CMK (cell line): ENCODE results near the gene NUDT21.
A peak's percentile ranks its signal among the peaks of the same experiment; 100 is the strongest.
"Not testable (repeated sequence)": the region's sequence is repeated elsewhere in the genome, so short reads cannot be mapped to it uniquely, and the experiment has no call there.

Experiments used
- DNase-seq: peaks from one replicate; pipeline ENCODE4 v3.0.0-alpha.2; 2010; ENCODE audit warnings: low read depth

The NUDT21 gene

GRCh38 chr16:56450986-56451752 lies at the start of gene NUDT21, which contains the start of gene OGFOD1:
NUDT21 (minus strand) TSS chr16:56451332; CDS start chr16:56451202, 130 bp downstream.
OGFOD1 (plus strand) TSS chr16:56451554; CDS start chr16:56451613, 59 bp downstream.
- peak; percentile 95 for DNase-seq

- no peak for DNase-seq
Observed at GRCh38 chr16:56493815-56494214, 42.7 kb upstream of the NUDT21 start.

- no peak for DNase-seq
Observed at GRCh38 chr16:56493126-56493525, 42.0 kb upstream of the NUDT21 start.

GRCh38 chr16:56491657-56492261 lies 40.6 kb upstream of the NUDT21 start:
- no peak for DNase-seq

GRCh38 chr16:56488868-56489267 lies 37.7 kb upstream of the NUDT21 start:
- DNase-seq: not testable (repeated sequence)

GRCh38 chr16:56488035-56488434 lies 36.9 kb upstream of the NUDT21 start:
- no peak for DNase-seq

- DNase-seq: no peak
Observed at GRCh38 chr16:56483394-56483793, 32.3 kb upstream of the NUDT21 start.

GRCh38 chr16:56482683-56483236 lies 31.6 kb upstream of the NUDT21 start:
- no peak for DNase-seq

GRCh38 chr16:56481468-56482122 lies 30.5 kb upstream of the NUDT21 start:
- DNase-seq: no peak

GRCh38 chr16:56480776-56481467 lies 29.8 kb upstream of the NUDT21 start:
- no peak for DNase-seq

- DNase-seq: no peak
Observed at GRCh38 chr16:56479469-56479868, 28.3 kb upstream of the NUDT21 start.

- DNase-seq: no peak
Observed at GRCh38 chr16:56478281-56479049, 27.3 kb upstream of the NUDT21 start.

GRCh38 chr16:56477096-56477878 lies 26.2 kb upstream of the NUDT21 start:
- no peak for DNase-seq

- no peak for DNase-seq
Observed at GRCh38 chr16:56475201-56475600, 24.1 kb upstream of the NUDT21 start.

- no peak for DNase-seq
Observed at GRCh38 chr16:56470666-56471065, 19.5 kb upstream of the NUDT21 start.

- no peak for DNase-seq
Observed at GRCh38 chr16:56470232-56470631, 19.1 kb upstream of the NUDT21 start.

GRCh38 chr16:56469748-56470147 lies 18.6 kb upstream of the NUDT21 start:
- no peak for DNase-seq

- no peak for DNase-seq
Observed at GRCh38 chr16:56468800-56469199, 17.7 kb upstream of the NUDT21 start.

- DNase-seq: no peak
Observed at GRCh38 chr16:56466344-56466743, 15.2 kb upstream of the NUDT21 start.

GRCh38 chr16:56463153-56463552 lies 12.0 kb upstream of the NUDT21 start:
- DNase-seq: no peak
